Smooth muscle cell (in vitro differentiated cells): ENCODE measurements around the gene LOC128125822.

Experiments
- DNase-seq: peaks from one replicate; lab custom pipeline; 2025; ENCODE audit not compliant: unreplicated experiment; lab: John Stamatoyannopoulos, UW
- H2AFZ ChIP-seq: fragments of 200-600 bp; sonication (generic); 2 replicates; pipeline ENCODE4 v1.6.0; 2016; ENCODE audit warnings: antibody characterized with exemption, low read depth, mild to moderate bottlenecking
- H3F3A ChIP-seq: fragments of 200-600 bp; sonication (generic); 2 replicates; pipeline ENCODE4 v1.6.0; 2017; ENCODE audit warnings: antibody characterized with exemption, low read depth
- H3K27ac ChIP-seq: fragments of 200-600 bp; sonication (generic); 2 replicates; pipeline ENCODE4 v1.5.1; 2016; ENCODE audit warnings: low read depth, mild to moderate bottlenecking
- H3K27me3 ChIP-seq: fragments of 200-600 bp; sonication (generic); 2 replicates; pipeline ENCODE4 v1.6.1; 2016; ENCODE audit warnings: low read depth, mild to moderate bottlenecking
- H3K36me3 ChIP-seq: fragments of 200-600 bp; sonication (generic); 2 replicates; pipeline ENCODE4 v1.5.1; 2016; ENCODE audit warnings: low read depth
- H3K4me1 ChIP-seq: fragments of 200-600 bp; sonication (generic); 2 replicates; pipeline ENCODE4 v1.5.1; 2016; ENCODE audit warnings: low read depth
- H3K4me2 ChIP-seq: fragments of 200-600 bp; sonication (generic); 2 replicates; pipeline ENCODE4 v1.6.0; 2016; ENCODE audit warnings: mild to moderate bottlenecking
- H3K4me3 ChIP-seq: fragments of 200-600 bp; sonication (generic); 2 replicates; pipeline ENCODE4 v1.5.1; 2016; ENCODE audit warnings: mild to moderate bottlenecking
- H3K79me2 ChIP-seq: fragments of 200-600 bp; sonication (generic); 2 replicates; pipeline ENCODE4 v1.6.0; 2016; ENCODE audit warnings: low read depth, mild to moderate bottlenecking
- H3K9ac ChIP-seq: fragments of 200-600 bp; sonication (generic); 2 replicates; pipeline ENCODE4 v1.6.0; 2016; ENCODE audit warnings: low read depth
- H3K9me3 ChIP-seq: fragments of 200-600 bp; sonication (generic); replicated peaks from 2 replicates; pipeline ENCODE4 v1.5.1; 2016; ENCODE audit warnings: low read depth
- H4K20me1 ChIP-seq: fragments of 200-600 bp; sonication (generic); 2 replicates; pipeline ENCODE4 v1.6.0; 2016; ENCODE audit warnings: low read depth
- WGBS: methylation state at CpG from one replicate; pipeline ENCODE4 v1.1.7; 2016; ENCODE audit warnings: low lambda C conversion rate; 5-methylcytosine and 5-hydroxymethylcytosine counted together
- TF ChIP-seq, protein P1 (sequence below): fragments of 200-600 bp; sonication (generic); IDR thresholded peaks from 2 replicates; pipeline ENCODE4 v1.5.1; 2017; ENCODE audit warnings: borderline replicate concordance, mild to moderate bottlenecking, antibody characterized with exemption; ENCODE audit not compliant: insufficient read depth, poor library complexity, severe bottlenecking

The LOC128125822 gene

DNA sequence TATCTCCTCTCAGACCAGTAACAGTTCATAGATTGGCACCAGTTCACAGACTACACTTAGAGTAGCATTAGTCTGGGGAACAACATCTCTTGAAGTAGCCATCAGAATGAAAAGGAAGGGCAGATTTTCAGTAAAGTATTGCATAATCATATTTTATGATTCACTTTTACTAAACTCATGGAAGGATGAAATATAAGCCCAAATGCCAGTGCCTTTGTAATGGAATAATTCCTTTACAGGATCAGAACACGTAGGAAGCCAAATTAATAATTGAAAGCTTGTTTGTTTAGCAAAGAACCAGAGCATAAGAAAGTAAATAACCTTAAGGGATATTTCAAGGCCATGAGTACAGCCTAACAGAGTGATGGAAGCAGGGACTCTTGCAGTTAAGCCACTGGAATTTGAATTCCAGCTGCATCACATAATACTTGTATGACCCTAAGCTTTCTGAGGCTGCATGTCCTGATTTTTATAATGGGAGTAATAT lies 11.4 kb upstream of the LOC128125822 start:
- Histone ChIP-seq H3K4me3 (no peak overlapping the region), H3K36me3 (no peaks in the 10 kb centered on the region), H3K79me2 (no peaks in the 10 kb centered on the region), H2AFZ (no peak overlapping the region), H3K27me3 (no peaks in the 10 kb centered on the region), H3K9me3 (no peaks in the 10 kb centered on the region), H3K4me2 (no peak overlapping the region), H3K4me1 (no peaks in the 10 kb centered on the region), H4K20me1 (no peaks in the 10 kb centered on the region), H3K27ac (peak overlapping the region; percentile 5), H3K9ac (no peak overlapping the region), H3F3A (peaks cover 4% of the 10 kb centered on the region)
- TF ChIP-seq, protein P1, sequence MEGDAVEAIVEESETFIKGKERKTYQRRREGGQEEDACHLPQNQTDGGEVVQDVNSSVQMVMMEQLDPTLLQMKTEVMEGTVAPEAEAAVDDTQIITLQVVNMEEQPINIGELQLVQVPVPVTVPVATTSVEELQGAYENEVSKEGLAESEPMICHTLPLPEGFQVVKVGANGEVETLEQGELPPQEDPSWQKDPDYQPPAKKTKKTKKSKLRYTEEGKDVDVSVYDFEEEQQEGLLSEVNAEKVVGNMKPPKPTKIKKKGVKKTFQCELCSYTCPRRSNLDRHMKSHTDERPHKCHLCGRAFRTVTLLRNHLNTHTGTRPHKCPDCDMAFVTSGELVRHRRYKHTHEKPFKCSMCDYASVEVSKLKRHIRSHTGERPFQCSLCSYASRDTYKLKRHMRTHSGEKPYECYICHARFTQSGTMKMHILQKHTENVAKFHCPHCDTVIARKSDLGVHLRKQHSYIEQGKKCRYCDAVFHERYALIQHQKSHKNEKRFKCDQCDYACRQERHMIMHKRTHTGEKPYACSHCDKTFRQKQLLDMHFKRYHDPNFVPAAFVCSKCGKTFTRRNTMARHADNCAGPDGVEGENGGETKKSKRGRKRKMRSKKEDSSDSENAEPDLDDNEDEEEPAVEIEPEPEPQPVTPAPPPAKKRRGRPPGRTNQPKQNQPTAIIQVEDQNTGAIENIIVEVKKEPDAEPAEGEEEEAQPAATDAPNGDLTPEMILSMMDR = no peak
- no peak for DNase-seq
- WGBS = 59% methylated on average over 1 of the region's 1 CpG

DNA sequence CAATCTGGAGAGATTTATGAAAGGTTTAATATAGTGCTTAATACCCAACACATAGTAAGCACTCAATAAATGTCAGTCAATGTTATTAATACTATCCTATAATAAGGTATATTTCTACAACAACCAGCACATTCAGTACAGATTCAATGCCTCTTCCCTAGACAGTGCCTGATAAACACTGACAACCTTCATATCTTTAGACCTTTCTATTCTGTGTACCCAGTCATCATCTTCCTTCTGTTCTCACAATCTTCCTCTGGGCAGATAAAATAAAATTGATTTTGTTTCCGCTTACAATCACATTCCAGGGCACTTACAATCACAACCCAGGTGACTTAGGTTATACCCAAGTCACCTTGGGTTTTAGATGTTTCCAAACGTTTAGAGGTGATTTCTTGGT lies 11.0 kb upstream of the LOC128125822 start:
- Histone ChIP-seq H3K4me3 (no peak overlapping the region), H3F3A (peaks cover 4% of the 10 kb centered on the region), H3K4me1 (no peaks in the 10 kb centered on the region), H3K9ac (no peak overlapping the region), H3K4me2 (peak overlapping the region; percentile 10), H3K79me2 (no peaks in the 10 kb centered on the region), H3K27me3 (no peaks in the 10 kb centered on the region), H3K9me3 (no peaks in the 10 kb centered on the region), H4K20me1 (no peaks in the 10 kb centered on the region), H3K27ac (peak overlapping the region; percentile 5), H2AFZ (no peak overlapping the region), H3K36me3 (no peaks in the 10 kb centered on the region)
- DNase-seq = no peak
- TF ChIP-seq, protein P1 = no peak
- 69% methylated on average over 2 of the region's 2 CpGs for WGBS

DNA sequence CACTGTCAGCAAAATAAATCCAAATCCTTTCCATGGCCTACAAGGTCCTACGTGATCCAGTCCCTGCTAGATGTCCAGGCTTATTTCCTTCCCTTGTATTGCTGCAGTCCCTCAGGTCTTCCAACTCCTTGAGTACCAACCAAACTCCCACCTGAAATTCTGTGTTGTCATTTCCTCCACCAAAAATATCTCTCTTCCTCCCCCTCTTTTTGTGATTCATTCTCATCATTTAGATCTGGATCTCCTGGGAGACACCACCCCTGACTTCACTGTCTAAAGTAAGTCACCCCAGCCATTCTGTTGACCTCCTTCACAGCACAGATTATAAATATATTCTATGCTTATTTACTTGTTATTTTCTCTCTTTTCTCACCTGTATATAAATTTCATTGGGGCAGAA lies 9.0 kb upstream of the LOC128125822 start:
- DNase-seq = no peak
- TF ChIP-seq, protein P1 = no peak
- Histone ChIP-seq H3K27me3 (no peaks in the 10 kb centered on the region), H3F3A (peaks cover 4% of the 10 kb centered on the region), H3K36me3 (no peaks in the 10 kb centered on the region), H3K4me2 (no peak overlapping the region), H3K9me3 (no peaks in the 10 kb centered on the region), H3K79me2 (no peaks in the 10 kb centered on the region), H3K9ac (no peak overlapping the region), H3K4me1 (no peaks in the 10 kb centered on the region), H4K20me1 (no peaks in the 10 kb centered on the region), H3K27ac (no peak overlapping the region), H2AFZ (no peak overlapping the region), H3K4me3 (no peak overlapping the region)
- WGBS = 91% methylated on average over 1 of the region's 1 CpG

DNA sequence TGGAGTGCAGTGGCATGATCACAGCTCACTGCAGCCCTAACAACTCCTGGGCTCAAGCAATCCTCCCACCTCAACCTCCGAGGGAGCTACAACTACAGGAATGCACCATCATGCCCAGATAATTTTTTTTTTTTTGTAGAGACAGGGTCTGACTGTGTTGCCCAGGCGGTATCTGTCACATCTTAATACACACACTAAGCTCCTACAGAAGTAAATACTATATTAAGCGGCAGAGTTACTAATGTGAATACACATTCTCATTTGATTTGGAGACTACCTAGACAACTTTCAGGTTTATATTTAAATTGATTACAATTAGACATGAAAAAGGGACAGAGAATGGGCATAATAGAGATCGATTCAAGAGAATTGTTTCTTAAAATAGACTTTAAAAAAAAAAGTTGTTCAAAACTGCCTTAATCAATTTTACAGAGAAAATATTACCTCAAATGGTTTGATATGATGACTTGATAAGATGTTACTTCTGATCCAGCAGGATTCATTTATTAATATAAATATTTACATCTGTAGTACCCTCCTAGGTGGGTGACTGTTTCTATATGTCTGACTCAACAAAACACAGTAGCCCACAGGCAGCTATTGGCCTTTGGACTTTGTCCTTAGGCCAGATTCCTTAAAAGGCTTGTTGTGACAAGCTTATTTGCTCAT lies 7.1 kb upstream of the LOC128125822 start:
- WGBS = 90% methylated on average over 4 of the region's 4 CpGs

More for the DNA sequence above, 7.1 kb upstream of the LOC128125822 start:
- Histone ChIP-seq H3K36me3 (no peaks in the 10 kb centered on the region), H3K9me3 (no peaks in the 10 kb centered on the region), H3K27me3 (no peaks in the 10 kb centered on the region), H3K4me3 (no peak overlapping the region), H2AFZ (no peak overlapping the region), H3K79me2 (no peaks in the 10 kb centered on the region), H3K4me1 (no peaks in the 10 kb centered on the region), H3K4me2 (no peak overlapping the region), H3K27ac (no peak overlapping the region), H3K9ac (no peak overlapping the region), H3F3A (peaks cover 4% of the 10 kb centered on the region), H4K20me1 (no peaks in the 10 kb centered on the region)
- TF ChIP-seq, protein P1 = no peak
- no peak for DNase-seq
